ENCODE measurements around the gene RAB3C. TPM values are rescaled to one million over a fixed set of nuclear protein-coding genes. Genes with fewer than 3 reads are reported as not detected.

RAB3C gene
- total RNA-seq, 1 donor from 2014 or later, result 0.30 TPM

DNA sequence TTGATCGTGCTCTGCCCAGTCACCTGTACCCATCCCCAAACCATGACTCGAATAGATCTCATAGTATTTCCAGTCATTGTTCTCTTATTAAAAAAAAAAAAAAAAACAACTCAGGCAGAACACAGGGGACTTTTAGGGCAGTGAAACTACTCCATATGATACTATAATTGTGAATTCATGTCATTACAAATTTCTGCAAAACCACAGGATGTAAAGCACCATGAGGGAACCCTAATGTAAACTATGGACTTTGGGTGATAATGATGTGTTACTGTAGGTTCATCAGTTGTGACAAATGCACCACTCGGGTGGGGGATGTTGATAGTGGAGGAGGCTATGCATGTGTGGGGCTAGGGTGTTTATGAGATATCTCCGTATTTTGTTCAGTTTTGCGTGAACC lies 133.8 kb downstream of the RAB3C start:
- H3K27me3 ChIP-seq (ENCODE audit: low read depth), result no peaks in the 10 kb centered on the region
- H3K36me3 ChIP-seq, result no peaks in the 10 kb centered on the region
- H3K4me1 ChIP-seq, result no peaks in the 10 kb centered on the region
- H3K27ac ChIP-seq, result no peak overlapping the region
- intact Hi-C loops (cut with DNase I), result no loop called here
- DNase-seq (no peak), ATAC-seq (no peak)
- TF ChIP-seq, protein P1, sequence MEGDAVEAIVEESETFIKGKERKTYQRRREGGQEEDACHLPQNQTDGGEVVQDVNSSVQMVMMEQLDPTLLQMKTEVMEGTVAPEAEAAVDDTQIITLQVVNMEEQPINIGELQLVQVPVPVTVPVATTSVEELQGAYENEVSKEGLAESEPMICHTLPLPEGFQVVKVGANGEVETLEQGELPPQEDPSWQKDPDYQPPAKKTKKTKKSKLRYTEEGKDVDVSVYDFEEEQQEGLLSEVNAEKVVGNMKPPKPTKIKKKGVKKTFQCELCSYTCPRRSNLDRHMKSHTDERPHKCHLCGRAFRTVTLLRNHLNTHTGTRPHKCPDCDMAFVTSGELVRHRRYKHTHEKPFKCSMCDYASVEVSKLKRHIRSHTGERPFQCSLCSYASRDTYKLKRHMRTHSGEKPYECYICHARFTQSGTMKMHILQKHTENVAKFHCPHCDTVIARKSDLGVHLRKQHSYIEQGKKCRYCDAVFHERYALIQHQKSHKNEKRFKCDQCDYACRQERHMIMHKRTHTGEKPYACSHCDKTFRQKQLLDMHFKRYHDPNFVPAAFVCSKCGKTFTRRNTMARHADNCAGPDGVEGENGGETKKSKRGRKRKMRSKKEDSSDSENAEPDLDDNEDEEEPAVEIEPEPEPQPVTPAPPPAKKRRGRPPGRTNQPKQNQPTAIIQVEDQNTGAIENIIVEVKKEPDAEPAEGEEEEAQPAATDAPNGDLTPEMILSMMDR (IDR thresholded peaks at IDR 0.05), result no peak
- no peak overlapping the region for H3K4me3 ChIP-seq
- H3K9me3 ChIP-seq, result no peaks in the 10 kb centered on the region

- Histone ChIP-seq H3K4me3 (no peak overlapping the region), H3K36me3 (no peaks in the 10 kb centered on the region), H3K27ac (no peak overlapping the region), H3K27me3 (ENCODE audit: low read depth) (no peaks in the 10 kb centered on the region), H3K9me3 (no peaks in the 10 kb centered on the region), H3K4me1 (no peaks in the 10 kb centered on the region)
- intact Hi-C loops (cut with DNase I), result no loop called here
- TF ChIP-seq, protein P1 (IDR thresholded peaks at IDR 0.05), result no peak
- ATAC-seq (no peak), DNase-seq (no peak)
These were observed 134.6 kb downstream of the RAB3C start for GRCh38 chr5:58717303-58718007.

DNA sequence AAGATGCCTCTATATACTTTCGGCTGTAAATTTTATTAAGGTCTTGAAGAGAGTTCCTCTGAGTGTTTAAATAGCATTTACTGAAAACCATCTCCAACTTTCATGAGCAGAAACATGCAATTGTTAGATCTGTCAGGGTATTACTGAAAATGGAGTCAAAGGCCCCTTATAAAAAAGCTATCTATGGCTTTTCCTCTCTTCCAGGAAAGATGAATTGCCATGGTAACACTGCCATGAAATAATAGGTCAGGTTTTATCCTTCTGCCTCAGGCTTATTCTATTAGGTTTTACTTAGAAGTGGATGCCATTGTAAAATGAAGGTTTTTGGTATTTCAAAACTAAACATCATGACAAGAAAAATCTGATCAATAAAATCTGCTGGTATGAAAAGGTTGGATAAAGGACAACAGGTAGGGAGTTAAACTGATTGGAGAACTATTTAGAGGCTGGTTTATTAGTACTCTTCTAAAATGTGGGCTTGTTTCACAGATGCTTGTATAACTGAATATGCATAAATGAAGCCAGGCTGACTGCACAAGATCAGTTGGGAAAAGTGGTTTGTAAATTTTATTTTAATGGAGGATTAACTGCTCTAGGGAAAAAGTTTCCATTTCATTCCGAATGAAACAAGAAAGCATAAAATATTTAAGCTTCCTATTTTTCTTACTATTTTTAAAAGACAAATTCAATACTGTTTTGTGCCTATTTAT lies 135.5 kb downstream of the RAB3C start:
- Histone ChIP-seq H3K9me3 (no peaks in the 10 kb centered on the region), H3K36me3 (no peaks in the 10 kb centered on the region), H3K27ac (no peak overlapping the region), H3K4me1 (no peaks in the 10 kb centered on the region), H3K27me3 (ENCODE audit: low read depth) (no peaks in the 10 kb centered on the region), H3K4me3 (no peak overlapping the region)
- no peak for DNase-seq
- no peak for ATAC-seq
- intact Hi-C loops (cut with DNase I), result no loop called here
- TF ChIP-seq, protein P1 (IDR thresholded peaks at IDR 0.05), result no peak

DNA sequence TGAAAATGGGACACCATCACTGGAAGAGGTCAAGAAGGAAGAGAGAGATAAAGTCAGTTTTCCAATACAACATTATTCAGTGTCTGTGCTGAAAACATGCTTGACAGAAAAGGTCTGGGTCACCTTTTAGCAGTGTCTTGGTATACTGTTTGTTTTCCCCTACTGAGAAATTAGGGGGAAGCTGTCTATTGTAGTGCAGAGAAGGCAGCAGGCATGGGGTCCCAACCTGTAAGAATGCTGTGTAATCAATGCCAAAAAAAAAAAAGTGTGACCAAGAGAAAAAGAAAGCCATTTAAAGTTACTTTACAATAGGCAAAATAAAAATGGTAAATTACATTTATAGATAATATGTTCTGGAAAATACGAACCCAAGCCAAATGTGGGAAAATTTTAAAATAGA lies 139.3 kb downstream of the RAB3C start:
- Histone ChIP-seq H3K36me3 (no peaks in the 10 kb centered on the region), H3K27ac (no peak overlapping the region), H3K27me3 (ENCODE audit: low read depth) (no peaks in the 10 kb centered on the region), H3K9me3 (peaks cover 6% of the 10 kb centered on the region), H3K4me1 (no peaks in the 10 kb centered on the region), H3K4me3 (no peak overlapping the region)
- intact Hi-C loops (cut with DNase I), result no loop called here
- DNase-seq (no peak), ATAC-seq (no peak)
- TF ChIP-seq, protein P1 (IDR thresholded peaks at IDR 0.05), result no peak

- no peak for DNase-seq
- H3K9me3 ChIP-seq, result peaks cover 6% of the 10 kb centered on the region
- intact Hi-C loops (cut with DNase I), result no loop called here
- H3K27ac ChIP-seq, result no peak overlapping the region
- no peak for ATAC-seq
- TF ChIP-seq, protein P1 (IDR thresholded peaks at IDR 0.05), result no peak
- no peak overlapping the region for H3K4me3 ChIP-seq
- H3K36me3 ChIP-seq, result no peaks in the 10 kb centered on the region
- H3K4me1 ChIP-seq, result no peaks in the 10 kb centered on the region
- H3K27me3 ChIP-seq (ENCODE audit: low read depth), result no peaks in the 10 kb centered on the region
These were observed 142.1 kb downstream of the RAB3C start for GRCh38 chr5:58724992-58725391.

Measured in lower lobe of right lung (tissue), 2 donors.